A549 (cell line): ENCODE data around the gene VWA8.

Experiments used
- ESRRA ChIP-seq: fragments of 150-350 bp; IDR thresholded peaks from 2 replicates; pipeline ENCODE4 v1.6.1; 2014; ENCODE audit warnings: mild to moderate bottlenecking, low read length, borderline replicate concordance
- TF ChIP-seq, protein P1 (sequence below): fragments of >200 bp; sonication (Bioruptor Twin); formaldehyde crosslinking; IDR thresholded peaks from 3 replicates; pipeline ENCODE4 v1.5.1; 2016

DNA sequence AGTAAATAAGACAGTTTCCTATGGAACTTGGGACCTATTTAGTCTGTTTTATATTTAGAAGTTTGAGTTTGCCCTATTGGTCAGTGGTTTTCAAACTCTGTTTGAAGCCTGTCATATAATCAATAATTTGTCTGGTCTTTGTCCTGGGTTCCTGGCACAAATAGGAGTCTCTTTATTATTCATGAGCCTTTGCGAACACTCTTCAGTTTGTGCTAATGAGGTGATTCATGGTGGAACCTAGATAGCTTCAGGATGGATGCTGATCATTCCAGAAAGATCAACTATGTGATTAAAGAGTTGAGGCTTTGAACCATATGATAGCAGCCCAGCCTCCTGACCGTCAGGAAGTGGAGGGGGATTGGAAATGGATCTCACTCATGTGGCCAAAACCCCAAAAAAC is 10.0 kb upstream of the VWA8 start:
- TF ChIP-seq, protein P1, sequence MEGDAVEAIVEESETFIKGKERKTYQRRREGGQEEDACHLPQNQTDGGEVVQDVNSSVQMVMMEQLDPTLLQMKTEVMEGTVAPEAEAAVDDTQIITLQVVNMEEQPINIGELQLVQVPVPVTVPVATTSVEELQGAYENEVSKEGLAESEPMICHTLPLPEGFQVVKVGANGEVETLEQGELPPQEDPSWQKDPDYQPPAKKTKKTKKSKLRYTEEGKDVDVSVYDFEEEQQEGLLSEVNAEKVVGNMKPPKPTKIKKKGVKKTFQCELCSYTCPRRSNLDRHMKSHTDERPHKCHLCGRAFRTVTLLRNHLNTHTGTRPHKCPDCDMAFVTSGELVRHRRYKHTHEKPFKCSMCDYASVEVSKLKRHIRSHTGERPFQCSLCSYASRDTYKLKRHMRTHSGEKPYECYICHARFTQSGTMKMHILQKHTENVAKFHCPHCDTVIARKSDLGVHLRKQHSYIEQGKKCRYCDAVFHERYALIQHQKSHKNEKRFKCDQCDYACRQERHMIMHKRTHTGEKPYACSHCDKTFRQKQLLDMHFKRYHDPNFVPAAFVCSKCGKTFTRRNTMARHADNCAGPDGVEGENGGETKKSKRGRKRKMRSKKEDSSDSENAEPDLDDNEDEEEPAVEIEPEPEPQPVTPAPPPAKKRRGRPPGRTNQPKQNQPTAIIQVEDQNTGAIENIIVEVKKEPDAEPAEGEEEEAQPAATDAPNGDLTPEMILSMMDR = no peak
- TF ChIP-seq ESRRA = no peak
